Transverse colon (tissue), 3 donors: ENCODE data around the gene GPC5.

ENCODE experiments used
- POLR2A ChIP-seq: fragments of 450-650 bp; IDR thresholded peaks from one replicate; pipeline ENCODE4 v1.6.1; 2016; ENCODE audit warnings: antibody characterized with exemption, mild to moderate bottlenecking, moderate library complexity
- POLR2AphosphoS5 ChIP-seq, 3 donors: sonication (generic); formaldehyde crosslinking; IDR thresholded peaks; one replicate each; pipeline ENCODE4 v1.6.1; 2016; ENCODE audit warnings: antibody characterized with exemption in 3 of 3

DNA sequence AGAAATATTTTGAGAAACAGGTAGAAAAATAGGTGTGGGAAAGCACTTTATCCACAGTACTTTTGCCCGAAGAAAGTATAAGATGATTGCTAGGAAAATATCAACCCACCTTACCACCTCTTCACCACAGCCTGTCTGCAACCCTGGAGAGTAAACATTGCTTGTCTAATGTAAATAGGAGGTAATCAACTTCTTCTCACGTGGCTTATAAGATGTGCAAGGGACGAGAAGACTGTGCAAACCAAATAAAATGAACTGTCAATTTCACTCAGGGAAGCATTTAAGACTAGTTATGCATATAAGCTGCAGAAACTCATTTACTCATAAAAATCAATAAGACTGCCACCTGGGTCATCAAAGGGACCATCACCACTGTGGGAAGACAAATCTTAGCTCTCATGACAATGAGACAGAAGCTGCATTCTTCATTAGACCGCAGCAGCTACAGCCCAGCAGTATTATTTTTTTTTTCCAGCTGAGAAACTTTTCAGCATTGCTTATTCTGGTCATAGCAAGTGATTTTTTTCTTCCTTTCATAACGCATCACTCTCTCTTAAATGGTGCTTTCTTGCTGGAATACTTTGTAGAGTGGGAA lies 1020.5 kb downstream of the GPC5 start:
- TF ChIP-seq POLR2A (no peak), POLR2AphosphoS5 (IDR thresholded peaks at IDR 0.05) (no peak)
